EH (cell line): ENCODE measurements around the gene GATD1.
A peak's percentile ranks its signal among the peaks of the same experiment; 100 is the strongest.

ENCODE experiments used
- DNase-seq: peaks from one replicate; pipeline ENCODE4 v3.0.0-alpha.2; 2015; ENCODE audit warnings: low read depth

GATD1 gene

GRCh38 chr11:727281-727701 lies 50.0 kb downstream of the GATD1 start:
- DNase-seq: no peak

- peak; percentile 27 for DNase-seq
Measured at GRCh38 chr11:726278-727220, 50.7 kb downstream of the GATD1 start.

GRCh38 chr11:725624-726202 lies 51.6 kb downstream of the GATD1 start:
- DNase-seq: no peak

GRCh38 chr11:724778-725386 lies 52.4 kb downstream of the GATD1 start:
- no peak for DNase-seq

GRCh38 chr11:724049-724777 lies 53.1 kb downstream of the GATD1 start:
- DNase-seq: no peak

- DNase-seq: peak; percentile 68
Measured at GRCh38 chr11:723120-723883, 54.0 kb downstream of the GATD1 start.

- no peak for DNase-seq
Measured at GRCh38 chr11:722346-722811, 54.9 kb downstream of the GATD1 start.

GRCh38 chr11:721741-722345 lies 55.4 kb downstream of the GATD1 start:
- no peak for DNase-seq

GRCh38 chr11:721247-721740 lies 56.0 kb downstream of the GATD1 start:
- no peak for DNase-seq

- DNase-seq: peak; percentile 75
Measured at GRCh38 chr11:720642-721246, 56.5 kb downstream of the GATD1 start.

GRCh38 chr11:720017-720641 lies 57.2 kb downstream of the GATD1 start:
- DNase-seq: no peak

GRCh38 chr11:719214-720016 lies 57.9 kb downstream of the GATD1 start:
- DNase-seq: no peak
